Measurements from ENCODE around the gene HIPK2.

The HIPK2 gene

DNA sequence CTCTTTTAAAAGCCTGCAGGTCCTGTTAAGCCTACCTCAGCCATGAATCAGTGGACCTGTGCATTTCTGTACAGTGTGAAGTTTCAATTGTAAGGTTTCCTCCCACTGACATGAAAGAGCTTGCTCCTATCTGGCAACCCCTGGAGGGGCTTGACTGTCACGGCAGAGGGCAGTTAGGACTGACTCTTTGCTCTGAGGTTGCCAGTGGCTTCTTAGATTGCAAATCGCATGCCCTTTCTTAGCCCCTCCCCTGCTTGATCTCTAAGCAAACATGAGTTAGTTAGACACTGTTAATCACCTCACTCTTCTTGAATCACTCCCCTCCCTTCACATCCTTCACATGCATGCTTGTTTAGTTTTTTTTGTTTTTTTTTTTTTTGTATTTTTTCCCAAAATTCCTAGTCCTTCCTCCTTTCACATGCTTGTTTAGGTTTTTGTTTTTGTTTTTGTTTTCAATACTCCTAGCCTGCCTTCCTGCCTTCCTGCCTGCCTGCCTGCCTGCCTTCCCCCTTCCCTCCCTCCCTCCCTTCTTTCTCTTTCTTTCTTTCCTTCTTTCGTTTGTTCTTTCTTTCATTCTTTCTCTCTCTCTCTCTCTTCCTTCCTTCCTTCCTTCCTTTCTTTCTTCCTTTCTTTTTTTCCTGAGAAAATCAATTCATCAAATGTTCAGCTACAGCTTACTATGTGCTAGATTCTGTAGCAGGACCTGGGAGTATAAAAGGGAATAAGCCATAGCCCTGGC, 6.0 kb upstream of the HIPK2 start:
- DNase-seq (ENCODE audit: low spot score) = no peak

DNA sequence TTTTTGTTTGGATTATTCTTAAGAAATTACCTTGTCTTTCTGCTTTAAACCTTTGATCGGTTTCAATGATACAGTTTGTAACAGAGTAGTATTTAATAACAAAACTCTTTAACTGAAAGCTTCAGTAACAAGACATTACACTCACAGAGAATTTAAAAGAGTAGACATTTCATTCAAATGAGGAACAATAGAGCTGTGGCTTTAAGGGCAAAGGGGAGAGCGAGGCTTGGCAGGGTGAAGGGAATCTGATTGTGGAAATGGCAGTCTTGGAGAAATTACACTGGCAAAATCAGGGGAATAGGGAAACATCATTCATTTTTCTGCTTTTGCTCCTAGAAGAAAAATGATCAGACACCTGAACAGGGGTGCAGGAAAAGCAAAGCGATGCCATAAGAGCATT, 5.1 kb upstream of the HIPK2 start:
- DNase-seq (ENCODE audit: low spot score) = no peak

DNA sequence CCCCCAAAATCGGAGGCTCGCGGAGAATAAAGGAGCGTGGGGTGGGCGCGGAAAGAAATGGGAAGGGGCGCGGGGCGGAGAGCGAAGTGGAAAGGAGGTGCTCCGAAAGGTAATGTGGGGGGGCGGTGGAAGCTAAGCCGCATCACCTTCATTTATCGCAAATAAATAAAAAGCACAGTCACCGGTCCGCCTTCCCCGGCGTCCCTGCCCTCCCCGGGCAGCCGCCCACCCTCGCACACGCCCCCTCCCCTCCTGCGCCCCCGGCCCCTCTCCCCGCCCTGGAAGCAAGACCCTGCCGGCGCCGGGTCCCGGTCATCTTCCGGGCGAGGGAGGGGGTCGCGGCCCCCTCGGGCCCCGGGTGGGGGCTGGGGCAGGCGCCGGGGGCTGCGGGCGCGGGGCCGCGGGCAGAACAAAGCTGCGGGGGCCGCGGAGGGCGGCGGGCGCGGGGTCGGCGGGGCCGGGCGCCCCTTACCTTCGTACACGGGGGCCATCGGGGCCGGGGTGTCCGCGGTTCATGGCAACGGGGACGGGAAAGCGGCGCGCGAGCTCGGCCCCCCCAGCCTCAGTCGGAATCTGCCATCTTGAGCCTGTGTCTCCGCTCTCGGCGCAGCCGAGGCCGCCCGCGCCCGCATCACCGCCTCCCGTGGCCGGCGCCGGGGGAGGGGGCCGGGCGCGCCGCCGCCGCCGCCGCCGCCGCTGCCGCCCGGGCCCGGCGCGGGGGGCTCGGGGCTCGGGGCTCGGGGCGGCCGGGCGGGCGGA, 486 bp downstream of the HIPK2 start:
- no peak for DNase-seq (ENCODE audit: low spot score)

DNA sequence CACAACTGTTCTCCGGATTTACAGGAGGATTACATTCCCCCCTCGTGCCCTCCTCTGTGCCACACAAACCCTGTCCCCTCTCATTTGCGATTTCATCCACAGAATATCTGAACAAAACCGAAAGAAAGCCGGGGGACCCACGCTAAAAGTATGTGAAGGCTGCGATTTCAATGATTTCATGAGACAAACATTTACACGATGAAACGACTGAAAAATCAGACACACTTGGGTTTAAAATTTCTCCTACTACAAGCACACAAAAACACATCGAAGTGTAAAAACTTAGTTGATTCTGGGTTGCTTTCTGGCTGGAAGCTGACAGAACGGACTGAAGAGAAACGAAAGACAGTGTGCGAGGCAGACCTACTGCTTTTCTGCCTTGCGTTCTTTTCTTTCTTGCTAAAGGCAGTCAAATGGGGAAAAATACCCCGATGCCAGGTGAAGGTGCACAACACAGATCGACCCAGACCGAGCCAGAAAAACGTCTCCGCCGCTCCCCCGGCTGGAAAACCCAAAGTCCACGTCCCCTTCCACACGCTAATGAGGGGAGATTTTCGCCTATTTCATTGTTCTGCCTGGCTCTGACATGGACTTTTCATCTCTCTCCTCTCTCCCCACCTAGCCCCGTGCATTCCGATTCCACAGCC, 1.2 kb downstream of the HIPK2 start:
- peak; percentile 31 for DNase-seq (ENCODE audit: low spot score)

DNA sequence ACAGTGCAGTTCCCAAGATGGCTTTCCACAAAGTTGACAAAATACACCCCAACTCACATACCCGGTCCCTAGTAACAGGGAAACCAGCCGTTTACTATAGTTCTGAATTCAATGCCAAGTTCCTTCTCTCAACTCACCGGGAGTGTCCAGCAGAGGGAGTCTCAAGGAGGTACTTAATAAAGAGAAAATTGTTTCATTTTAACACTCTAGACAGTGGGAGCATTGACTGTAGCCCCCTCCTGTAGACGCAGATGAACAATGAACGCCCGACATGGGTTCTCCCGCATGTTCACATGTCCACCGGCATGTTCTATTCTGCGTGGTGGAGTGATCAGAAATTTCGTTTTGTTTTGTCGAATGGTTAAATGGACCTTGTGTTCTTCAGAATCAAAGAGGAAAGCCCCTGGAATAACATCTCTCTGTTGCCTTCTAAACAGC, 1.9 kb downstream of the HIPK2 start:
- peak; percentile 57 for DNase-seq (ENCODE audit: low spot score)

DNA sequence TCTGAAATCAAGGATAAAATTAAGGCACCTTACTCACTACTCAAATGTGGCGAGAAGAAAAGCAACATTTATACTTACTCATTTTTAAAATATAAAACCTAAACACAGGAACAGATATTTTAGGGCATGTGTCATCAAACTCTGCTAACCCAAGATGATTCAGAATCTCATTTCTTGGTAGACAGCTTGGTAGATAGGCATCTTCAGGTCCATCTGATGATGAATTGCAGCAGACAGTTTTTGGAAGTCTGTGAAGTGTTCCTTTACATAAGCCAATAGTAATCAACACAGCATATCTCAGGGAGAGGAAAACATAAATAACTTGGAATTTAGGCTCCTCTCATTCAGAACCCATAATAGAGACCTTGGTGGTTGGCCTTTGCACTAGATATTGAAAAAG, 3.4 kb downstream of the HIPK2 start:
- DNase-seq (ENCODE audit: low spot score) = no peak

DNA sequence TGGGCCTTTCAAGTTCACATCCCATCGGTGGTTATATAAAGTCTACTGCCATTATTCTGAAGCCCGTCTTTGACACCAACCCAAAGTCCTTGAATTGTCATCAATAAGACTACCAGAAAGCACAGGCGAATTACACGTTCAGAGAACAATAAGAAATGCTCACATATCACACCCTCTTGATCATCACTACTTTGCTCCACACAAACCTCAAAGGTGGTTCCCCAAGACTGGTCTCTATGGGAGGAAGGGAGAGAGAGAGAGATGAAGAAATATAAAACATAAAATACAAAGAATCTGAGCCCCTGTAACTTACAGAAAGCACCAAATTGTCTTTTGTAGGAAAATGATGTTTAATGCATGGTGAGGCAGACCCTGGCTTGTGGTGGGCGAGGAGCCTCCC, 4.4 kb downstream of the HIPK2 start:
- no peak for DNase-seq (ENCODE audit: low spot score)

DNA sequence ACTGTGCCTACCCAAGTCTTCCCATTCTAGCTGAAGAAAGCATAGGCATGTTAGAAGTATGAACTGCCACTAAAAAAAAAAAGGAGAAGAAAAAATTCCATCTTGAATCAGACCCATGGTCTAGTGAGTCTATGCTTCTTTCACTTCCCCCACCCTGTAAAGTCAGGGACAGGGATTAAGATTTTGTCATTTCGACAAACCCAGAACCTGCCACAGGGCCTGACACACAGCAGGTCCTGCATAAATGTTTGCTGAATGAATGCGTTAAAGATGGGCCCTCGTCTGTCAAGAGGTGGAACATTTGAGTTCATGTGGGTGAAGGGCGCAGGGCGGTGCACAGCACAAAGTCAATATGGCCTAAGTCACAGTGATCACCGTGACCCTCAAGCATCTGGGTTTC, 4.9 kb downstream of the HIPK2 start:
- DNase-seq (ENCODE audit: low spot score) = no peak

DNA sequence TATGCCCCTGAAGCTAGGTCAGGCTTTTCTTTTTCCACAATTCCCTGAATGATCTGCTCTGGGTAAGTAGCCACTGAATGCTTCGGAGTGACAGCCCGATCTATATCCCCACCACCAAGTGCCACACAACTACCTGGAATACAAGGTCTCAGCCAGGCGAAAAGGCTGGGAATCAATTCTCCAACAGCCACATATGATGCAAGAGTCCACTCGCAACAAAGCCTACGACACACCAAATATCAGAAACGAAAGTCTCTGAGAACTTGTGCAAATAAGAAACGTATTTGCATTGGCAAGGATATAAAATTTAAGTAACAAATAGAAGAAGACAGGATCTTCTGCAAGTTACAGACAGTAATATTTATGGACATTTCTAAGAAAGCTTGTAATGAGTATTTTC, 5.7 kb downstream of the HIPK2 start:
- no peak for DNase-seq (ENCODE audit: low spot score)

DNA sequence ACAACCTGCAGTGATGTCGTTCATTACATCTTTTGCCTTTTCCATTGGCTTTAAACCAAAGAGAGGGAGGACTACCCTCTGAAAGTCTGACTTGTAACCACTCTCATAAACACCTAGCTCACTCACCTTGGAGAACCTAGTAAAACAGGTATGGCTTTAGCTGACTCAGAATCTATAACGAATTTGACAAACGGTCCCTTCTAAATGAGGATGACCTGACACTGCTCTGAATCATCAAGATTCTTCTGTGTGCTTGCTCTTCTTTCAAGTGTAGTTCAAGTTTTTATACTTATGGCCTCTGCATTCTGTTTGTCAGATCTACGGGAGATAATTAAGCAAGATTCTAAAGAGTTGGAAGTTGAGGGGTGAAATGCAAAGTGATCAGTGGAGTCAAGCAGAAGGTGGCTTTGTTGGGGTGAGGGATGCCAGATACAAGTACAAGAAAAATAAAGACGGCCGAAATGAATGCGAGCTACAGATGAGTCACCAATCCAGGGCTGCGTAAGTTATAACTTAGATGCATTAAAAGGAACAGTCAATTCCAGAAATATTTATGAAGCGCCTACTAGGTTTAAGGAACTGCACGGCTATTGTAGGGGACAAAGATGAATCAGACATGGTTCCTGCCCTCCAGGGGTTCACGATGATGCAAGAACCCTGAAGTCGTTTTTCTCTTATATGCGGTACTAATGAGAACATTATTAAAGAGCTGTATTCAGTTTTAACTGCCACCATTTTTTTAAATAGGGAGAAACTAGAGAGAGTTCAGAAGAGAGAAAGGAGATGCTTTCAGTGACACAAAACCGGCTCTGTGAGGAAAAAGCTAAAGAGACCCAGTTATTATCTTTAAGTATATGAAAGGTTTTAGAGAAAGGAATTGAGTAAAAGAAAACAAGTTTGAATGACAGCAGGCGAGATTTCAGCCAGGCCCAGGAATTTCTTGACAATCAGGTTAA, 6.5 kb downstream of the HIPK2 start:
- DNase-seq (ENCODE audit: low spot score) = no peak

DNA sequence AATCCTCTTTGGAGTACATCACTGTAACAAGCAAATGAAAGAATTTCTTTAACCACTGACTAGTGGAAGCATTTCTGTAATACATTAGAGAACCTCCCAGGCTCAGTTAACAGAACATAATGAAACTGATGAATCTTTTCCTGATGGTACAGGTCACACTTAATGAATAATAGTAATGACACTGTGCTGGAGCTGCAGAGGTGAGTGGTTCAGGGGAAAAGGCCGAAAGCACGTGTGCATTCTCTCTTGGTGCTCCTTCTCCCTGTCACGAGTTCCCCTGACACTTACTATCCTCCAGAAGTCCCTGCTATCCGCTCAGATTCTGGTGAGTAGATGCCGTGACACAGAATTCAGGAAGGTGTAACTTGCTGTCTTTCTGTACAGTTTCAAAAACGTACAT, 8.0 kb downstream of the HIPK2 start:
- DNase-seq (ENCODE audit: low spot score) = no peak

DNA sequence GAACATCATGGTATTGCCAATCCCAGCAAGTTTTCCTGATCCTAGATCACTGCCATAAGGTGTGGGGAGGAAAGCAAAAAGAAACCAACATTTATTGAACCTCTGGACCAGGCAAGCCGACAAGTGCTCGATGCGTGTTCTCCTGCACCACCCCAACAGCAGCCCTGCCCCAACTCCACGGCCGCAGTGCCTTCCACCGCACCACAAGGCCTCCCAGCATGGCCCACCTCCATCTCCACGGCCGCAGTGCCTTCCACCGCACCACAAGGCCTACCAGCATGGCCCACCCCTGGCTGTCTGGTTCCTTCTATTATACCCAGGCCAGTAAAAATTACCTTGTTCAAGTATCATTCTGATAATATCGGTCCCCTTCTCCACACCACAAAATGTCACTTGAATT, 8.7 kb downstream of the HIPK2 start:
- no peak for DNase-seq (ENCODE audit: low spot score)

DNA sequence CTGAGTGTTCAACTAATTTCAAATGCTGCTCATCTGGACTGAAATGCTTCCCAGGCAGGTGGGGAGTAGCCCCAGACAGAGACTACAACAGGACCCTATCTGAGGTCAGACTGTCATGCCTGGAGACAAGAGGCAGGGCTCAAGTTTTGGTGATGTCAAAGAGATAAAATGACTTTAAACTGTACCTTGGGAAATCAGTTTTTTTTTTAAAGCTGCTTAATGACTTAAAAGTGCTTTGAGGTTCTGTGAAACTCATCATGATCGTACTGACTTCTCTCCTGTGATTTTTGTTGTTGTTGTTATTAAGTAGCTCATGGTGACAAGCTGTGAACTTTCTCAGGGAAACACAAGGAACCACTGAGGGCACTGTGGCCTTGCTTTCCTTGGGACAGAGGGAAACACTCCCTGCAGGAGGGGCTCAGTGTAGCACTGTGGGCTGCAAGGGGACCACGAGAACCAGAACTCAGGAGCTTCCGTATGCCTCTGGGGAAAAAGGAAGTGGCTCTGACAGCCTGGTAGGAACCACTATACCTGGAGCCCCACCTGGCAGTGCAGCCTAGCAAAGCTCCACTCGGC, 9.5 kb downstream of the HIPK2 start:
- DNase-seq (ENCODE audit: low spot score) = no peak

DNA sequence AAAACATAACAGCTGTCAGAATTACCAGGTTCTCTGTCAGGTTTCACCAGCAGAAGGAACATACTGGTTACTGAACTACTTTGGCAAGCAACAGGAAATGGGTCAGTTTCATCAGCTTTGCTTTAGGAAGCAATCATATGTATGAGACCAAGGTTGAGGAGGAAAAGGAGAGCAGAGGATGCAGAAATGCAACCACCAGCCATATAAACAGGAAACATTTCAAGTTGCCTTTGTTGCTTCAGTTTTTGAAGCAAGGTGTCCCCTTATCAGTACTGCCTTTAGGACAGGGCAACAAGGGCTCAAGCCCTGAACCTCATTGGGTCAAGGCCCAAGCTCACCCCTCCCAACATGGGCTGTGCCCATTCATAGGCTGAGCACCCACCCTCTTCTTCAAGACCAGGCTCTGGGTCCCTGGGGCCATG, 10.2 kb downstream of the HIPK2 start:
- DNase-seq (ENCODE audit: low spot score) = peak; percentile 64

DNA sequence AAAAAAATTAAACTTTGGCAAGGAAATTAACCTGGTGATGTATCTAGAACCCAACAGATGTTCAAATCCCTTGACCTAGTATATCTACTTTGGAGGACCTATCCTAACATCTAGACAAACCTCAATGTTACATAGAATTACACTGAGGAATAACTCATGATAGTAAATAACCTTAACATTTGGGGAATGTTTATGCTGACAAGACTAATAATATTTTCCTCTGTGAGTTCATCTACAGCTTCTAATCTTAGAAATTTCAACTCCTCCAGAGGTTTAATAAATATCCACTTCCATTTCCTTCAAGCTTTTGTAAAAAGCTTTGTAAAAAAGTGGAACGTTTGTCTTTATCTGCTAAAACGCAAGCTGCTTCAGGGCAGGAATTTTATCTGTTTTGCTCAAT, 12.7 kb downstream of the HIPK2 start:
- DNase-seq (ENCODE audit: low spot score) = no peak

DNA sequence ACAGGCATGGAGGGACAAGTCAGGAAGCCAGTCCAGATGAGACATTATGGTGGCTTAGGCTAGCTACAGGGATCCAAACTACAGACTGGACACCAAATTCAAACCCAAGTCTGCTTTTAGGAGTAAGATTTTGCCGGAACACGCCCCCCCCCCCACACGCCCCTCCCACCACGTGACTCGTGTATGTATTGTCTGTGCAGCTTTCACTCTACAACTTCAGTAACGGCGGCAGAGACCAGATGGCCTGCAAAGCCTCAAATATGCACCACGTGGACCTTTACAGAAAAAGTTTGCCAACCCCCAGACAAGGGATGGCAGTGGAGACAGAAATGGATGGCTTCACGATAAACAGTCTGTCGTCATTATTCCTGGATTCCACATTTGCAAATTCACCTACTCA, 14.5 kb downstream of the HIPK2 start:
- DNase-seq (ENCODE audit: low spot score) = no peak

DNA sequence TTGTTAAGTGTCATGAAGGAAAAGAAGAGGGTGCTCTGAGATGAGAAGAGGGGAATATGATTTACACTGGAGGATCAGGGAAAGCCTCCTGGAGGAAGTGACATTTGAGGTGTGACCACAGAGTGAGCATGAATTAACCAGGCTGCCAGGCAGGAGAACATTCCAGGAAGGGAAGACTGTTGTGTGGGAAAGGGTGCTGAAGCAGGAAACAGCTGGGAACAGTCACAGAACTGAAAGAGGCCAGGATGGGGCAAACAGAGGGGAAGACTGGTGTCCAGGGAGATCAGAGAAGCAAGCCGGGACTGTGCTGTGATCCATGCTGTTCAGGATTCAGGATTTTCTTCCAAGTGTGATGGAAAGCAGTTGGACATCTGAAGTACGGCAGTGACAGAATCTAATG, 14.9 kb downstream of the HIPK2 start:
- DNase-seq (ENCODE audit: low spot score) = no peak

DNA sequence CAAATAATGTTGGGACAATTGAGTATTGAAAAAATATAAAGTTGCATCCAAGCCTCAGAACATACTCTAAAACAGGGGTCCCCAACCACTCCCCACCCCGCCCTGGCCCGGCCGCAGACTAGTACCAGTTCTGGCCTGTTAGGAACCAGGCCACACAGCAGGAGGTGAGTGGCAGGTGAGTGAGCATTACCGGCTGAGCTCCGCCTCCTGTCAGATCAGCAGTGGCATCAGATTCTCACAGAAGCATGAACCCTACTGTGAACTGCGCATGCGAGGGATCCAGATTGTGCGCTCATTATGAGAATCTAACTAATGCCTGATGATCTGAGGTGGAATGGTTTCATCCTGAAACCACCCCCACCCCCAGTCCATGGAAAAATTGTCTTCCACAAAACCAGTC, 19.4 kb downstream of the HIPK2 start:
- DNase-seq (ENCODE audit: low spot score) = no peak

DNA sequence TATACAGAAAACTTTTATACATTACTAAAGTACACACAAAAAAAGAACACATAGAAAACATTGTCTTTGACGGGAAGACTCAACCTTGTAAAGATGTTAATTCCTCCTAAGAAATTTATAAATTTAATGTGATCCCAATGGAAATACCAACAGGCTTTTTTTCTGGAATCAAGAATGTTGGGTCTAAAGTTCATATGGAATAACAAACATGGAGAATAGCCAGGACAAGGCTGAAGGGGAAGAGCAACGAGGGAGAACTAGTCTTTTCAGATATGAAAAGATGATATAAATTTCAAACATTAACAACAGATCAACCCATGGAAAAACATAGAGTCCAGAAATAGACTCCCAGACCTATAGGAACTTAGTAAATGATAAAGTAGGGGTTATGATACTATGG, 19.8 kb downstream of the HIPK2 start:
- DNase-seq (ENCODE audit: low spot score) = no peak

DNA sequence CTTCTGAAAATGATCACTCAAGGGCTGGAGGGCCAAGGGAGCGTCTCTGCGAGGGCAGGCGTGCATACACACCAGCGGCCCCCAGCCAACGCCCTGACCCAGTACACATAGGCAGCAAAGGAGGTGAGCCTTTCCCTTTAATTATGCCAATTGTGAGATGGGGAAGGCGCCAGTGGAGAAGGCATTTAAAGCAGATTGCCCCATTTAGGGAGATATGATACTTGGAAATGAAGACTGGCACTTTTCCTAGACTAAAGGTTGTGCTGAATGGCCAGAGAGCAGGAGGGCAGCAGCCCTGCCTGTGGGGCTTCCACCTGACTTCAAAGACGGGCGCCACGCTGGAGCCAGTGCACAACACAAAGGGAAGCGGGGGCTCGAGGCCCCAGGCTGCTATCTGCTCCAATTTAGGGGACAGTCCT, 24.1 kb downstream of the HIPK2 start:
- DNase-seq (ENCODE audit: low spot score) = no peak

DNA sequence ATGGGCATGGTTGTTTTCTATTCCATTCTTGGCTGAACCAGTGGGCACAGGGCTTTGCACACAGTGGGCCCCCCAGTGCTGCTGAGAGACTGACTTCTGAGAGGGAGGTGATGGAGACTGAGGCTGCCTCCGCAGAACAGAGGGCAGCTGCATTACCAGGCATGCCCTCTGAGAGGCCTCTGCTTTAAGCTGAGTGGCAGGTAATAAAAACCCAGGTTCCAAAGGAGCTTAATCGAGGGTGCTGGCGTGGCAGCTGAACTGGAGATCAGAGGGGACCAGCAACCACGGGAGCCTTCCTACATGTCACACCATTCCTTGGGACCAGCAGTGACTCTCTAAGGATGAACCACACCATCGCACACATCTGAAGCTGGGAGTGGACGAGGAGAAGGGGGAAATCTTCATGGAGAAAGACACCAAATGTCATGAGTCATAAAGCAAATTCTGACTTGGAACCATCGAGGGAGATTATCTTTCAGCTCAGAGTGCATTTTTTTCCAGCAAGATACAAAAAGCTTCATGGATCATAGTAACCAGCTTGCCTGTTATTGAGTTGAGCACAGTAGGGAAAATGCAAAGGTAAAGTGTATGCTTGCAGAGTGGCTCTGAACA, 24.6 kb downstream of the HIPK2 start:
- DNase-seq (ENCODE audit: low spot score) = no peak

All from CD4-positive, alpha-beta T cell treated with Interleukin-6 at 100 ng/mL for 8 hours (primary cell).